HG03460 (cell line): ENCODE results near the gene NPBWR2.
"Not testable (repeated sequence)": the region's sequence is repeated elsewhere in the genome, so short reads cannot be mapped to it uniquely, and the experiment has no call there.

ENCODE experiments used
- ATAC-seq: cut with Tn5 transposase; IDR thresholded peaks from one replicate; pipeline ENCODE4 v1.9.1; 2021; ENCODE audit not compliant: unreplicated experiment

Gene NPBWR2

GRCh38 chr20:64119681-64120341 is 12.4 kb upstream of the NPBWR2 start:
- no peak for ATAC-seq

- no peak for ATAC-seq
These were observed 11.9 kb upstream of the NPBWR2 start for GRCh38 chr20:64119301-64119680.

DNA sequence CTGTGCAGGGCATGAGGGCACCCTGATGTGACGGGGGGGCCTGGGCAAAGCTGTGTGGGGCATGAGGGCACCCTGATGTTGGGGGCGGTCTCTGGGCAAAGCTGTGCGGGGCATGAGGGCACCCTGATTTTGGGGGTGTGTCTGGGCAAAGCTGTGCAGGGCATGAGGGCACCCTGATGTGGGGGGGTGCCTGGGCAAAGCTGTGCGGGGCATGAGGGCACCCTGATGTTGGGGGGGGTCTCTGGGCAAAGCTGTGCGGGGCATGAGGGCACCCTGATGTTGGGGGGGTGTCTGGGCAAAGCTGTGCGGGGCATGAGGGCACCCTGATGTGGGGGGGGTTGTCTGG is 10.0 kb upstream of the NPBWR2 start:
- ATAC-seq = not testable (repeated sequence)

- ATAC-seq = no peak
These were observed 9.4 kb upstream of the NPBWR2 start for GRCh38 chr20:64116541-64117431.

DNA sequence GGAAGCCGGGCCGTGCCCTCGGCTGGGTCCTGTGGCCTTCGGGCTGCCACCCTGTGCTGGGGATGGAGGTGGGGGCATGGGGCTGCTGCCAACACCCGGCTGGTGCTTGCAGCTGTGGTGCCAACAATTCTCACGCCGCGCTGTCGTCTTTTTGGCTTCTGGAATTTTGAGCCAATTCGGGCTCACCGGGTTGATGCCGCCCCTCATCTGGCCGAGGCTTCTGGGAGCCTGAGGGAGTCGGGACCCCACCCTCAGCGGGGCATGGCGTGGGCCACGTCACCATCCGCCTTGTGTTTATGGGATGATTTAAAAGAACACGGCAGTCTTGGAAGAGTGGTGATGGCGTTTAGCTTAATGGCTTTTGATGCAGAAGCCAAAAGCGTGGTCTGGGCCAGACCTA is 8.7 kb upstream of the NPBWR2 start:
- ATAC-seq = no peak

GRCh38 chr20:64115171-64115911 is 8.0 kb upstream of the NPBWR2 start:
- ATAC-seq = no peak

GRCh38 chr20:64114356-64114971 is 7.1 kb upstream of the NPBWR2 start:
- no peak for ATAC-seq

GRCh38 chr20:64113796-64114355 is 6.5 kb upstream of the NPBWR2 start:
- ATAC-seq = no peak

DNA sequence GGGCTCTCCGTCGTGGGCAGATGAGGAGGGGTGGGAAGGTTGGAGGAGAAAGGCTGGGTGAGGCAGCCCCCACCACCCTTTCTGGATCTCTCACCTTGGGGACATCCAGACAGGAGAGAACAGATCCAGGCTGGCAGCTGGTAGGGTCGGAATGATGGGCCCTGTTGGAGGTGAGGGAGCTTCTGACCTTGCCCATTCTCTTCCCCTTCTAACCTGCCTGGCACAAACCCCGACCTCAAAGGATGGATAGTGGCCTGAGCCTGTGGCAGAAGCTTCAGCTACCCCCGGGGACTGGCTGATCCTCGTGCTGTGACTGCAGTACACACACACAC is 6.0 kb upstream of the NPBWR2 start:
- ATAC-seq = no peak

DNA sequence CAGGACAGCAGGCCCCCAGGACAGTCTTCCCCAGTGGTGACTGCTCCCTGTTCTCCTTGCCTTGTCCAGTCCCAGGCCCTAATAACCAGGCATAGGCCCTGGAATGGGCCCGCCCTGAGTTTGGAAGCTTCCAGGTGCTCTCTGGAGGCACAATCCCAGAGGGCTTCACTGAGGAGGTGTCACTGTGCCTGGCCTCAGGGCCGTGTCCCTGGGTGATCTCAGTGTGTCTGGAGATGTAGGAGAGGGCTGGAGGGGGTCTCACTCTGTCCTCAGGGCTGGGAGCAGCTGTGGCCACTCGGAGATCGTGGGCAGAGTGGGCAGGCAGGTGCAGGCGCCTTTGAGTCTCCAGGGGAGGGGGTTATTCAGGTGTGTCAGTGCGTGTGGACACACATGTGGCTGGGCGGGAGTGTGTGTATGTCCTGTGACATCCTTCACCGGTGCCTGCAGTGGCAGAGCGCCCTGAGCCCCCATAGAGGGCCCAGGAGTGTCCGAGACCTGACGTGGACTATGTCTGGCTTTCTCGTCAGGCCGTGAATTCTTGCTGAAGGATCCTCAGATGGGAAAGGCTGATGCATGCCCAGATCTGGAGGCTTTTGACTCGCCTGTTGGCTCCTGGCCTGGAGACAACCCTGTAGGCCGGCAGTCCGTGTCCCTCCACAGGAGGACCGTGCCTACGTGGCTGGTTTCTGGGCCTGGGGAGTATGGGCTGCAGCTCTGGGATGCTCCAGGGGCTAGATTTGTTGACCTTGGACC is 5.5 kb upstream of the NPBWR2 start:
- no peak for ATAC-seq

GRCh38 chr20:64111841-64112641 is 4.7 kb upstream of the NPBWR2 start:
- no peak for ATAC-seq

DNA sequence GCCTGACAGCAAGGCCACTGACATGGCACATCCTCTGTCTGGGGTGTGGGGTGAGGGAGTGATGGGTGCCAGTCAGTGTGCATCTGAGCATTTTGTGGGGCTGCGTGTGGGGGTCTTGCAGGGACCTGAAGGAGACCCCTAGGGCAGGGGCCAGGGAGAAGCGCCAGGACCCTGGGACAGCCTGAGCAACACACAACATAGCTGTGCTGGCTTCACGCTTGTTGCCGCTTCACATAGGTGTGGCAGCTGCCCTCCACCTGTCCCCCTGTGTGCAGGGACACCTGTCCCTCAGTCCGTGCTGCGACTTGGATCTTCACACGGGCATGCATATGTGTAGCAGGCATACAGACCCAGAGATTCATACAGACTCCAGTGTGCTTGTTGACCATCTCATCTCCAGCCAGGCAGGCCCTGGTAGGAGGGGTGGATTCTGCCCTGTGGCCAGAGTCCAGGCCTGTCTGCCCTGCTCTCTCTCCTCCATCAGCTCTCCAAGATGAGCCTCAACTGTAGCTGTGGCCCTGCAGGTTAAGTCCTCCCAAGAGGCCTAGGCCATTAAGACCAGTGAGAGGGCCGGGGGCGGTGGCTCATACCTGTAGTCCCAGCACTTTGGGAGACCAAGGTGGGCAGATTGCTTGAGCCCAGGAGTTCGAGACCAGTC is 3.2 kb upstream of the NPBWR2 start:
- no peak for ATAC-seq

DNA sequence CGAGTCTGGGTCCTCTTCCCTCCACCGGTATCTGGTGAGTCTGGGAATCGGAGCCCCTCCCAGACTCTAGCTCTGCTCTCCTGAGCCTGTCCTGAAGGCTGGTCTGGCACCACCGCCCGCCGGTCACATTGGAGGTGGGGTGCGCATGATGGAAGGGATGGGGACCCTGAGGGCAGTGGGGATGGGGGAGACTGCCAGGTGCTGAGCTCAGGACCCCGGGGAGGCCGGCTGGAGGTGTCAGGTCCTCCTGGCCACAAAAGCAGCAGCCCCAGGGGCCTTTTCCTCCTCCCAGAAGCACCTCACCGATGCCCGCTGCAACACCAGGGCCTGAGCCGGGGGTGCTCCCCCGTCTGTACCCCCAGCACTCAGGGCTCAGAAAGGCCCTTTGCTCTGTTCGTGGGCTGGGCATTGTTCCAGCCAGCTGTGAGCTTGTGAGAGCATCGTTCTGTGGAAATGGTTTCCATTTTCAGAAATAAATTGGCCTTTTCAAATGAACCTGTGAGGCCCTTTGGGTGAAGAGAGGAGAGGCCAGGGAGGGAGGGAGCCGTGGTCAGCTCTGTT is 2.5 kb upstream of the NPBWR2 start:
- no peak for ATAC-seq

GRCh38 chr20:64108731-64109681 is 1.6 kb upstream of the NPBWR2 start:
- no peak for ATAC-seq

- ATAC-seq = no peak
These were observed 532 bp upstream of the NPBWR2 start for GRCh38 chr20:64107736-64108457.

GRCh38 chr20:64106435-64106961 is 867 bp downstream of the NPBWR2 start:
- ATAC-seq = no peak
